GM19324 (cell line): Measurements from ENCODE around the gene WASL.

Experiments used
- ATAC-seq: cut with Tn5 transposase; IDR thresholded peaks from one replicate; pipeline ENCODE4 v1.9.1; 2021; ENCODE audit warnings: mild to moderate bottlenecking, moderate library complexity; ENCODE audit not compliant: unreplicated experiment, low FRiP score

Gene WASL

GRCh38 chr7:123665157-123665556, 83.6 kb downstream of the WASL start:
- no peak for ATAC-seq

- no peak for ATAC-seq
These were observed 85.6 kb downstream of the WASL start for GRCh38 chr7:123663200-123663599.

- no peak for ATAC-seq
These were observed 86.0 kb downstream of the WASL start for GRCh38 chr7:123662755-123663154.

GRCh38 chr7:123662293-123662692, 86.5 kb downstream of the WASL start:
- no peak for ATAC-seq

- no peak for ATAC-seq
These were observed 87.0 kb downstream of the WASL start for GRCh38 chr7:123661765-123662164.

- no peak for ATAC-seq
These were observed 88.1 kb downstream of the WASL start for GRCh38 chr7:123660514-123661354.

- ATAC-seq, result no peak
These were observed 90.8 kb downstream of the WASL start for GRCh38 chr7:123658023-123658422.

- ATAC-seq, result no peak
These were observed 91.5 kb downstream of the WASL start for GRCh38 chr7:123657304-123657685.

GRCh38 chr7:123656544-123657303, 92.1 kb downstream of the WASL start:
- no peak for ATAC-seq

- no peak for ATAC-seq
These were observed 93.2 kb downstream of the WASL start, which contains the start of gene LMOD2 for GRCh38 chr7:123655614-123656013. LMOD2 (plus strand) TSS chr7:123655866; CDS start chr7:123655964, 98 bp downstream.

- ATAC-seq, result no peak
These were observed 95.6 kb downstream of the WASL start for GRCh38 chr7:123653162-123653561.

GRCh38 chr7:123652406-123652805, 96.4 kb downstream of the WASL start:
- ATAC-seq, result no peak

GRCh38 chr7:123650595-123650994, 98.2 kb downstream of the WASL start:
- ATAC-seq, result no peak

- ATAC-seq, result no peak
These were observed 98.8 kb downstream of the WASL start for GRCh38 chr7:123649964-123650363.

GRCh38 chr7:123647106-123647730, 101.6 kb downstream of the WASL start:
- no peak for ATAC-seq

GRCh38 chr7:123645516-123645915, 103.3 kb downstream of the WASL start:
- no peak for ATAC-seq

GRCh38 chr7:123643495-123644441, 105.0 kb downstream of the WASL start:
- no peak for ATAC-seq

GRCh38 chr7:123641901-123642300, 106.9 kb downstream of the WASL start:
- ATAC-seq, result no peak

- ATAC-seq, result no peak
These were observed 108.2 kb downstream of the WASL start for GRCh38 chr7:123640583-123640982.

GRCh38 chr7:123639631-123640030, 109.2 kb downstream of the WASL start:
- no peak for ATAC-seq
